ENCODE results near the gene RELB.
"Not testable (repeated sequence)": the region's sequence is repeated elsewhere in the genome, so short reads cannot be mapped to it uniquely, and the experiment has no call there.

GRCh38 chr19:44999131-44999925 is 1.9 kb upstream of the RELB start:
- not testable (repeated sequence) for TF ChIP-seq CTCF (conservative IDR thresholded peaks at IDR 0.05 in 1 of 2, IDR thresholded peaks at IDR 0.05 in 1 of 2; ENCODE audit: low read depth in 1 of 2, low read length in 2 of 2); EZH2 (IDR thresholded peaks at IDR 0.05; ENCODE audit: low read length, missing control alignments)
